ENCODE measurements around the gene KLHL10. TPM values are rescaled to one million over a fixed set of nuclear protein-coding genes. Genes with fewer than 3 reads are reported as not detected.

The KLHL10 gene
- polyA plus RNA-seq, 1 of the 3 experiments (the other 2 are of a cell fraction), result 0.02 TPM

DNA sequence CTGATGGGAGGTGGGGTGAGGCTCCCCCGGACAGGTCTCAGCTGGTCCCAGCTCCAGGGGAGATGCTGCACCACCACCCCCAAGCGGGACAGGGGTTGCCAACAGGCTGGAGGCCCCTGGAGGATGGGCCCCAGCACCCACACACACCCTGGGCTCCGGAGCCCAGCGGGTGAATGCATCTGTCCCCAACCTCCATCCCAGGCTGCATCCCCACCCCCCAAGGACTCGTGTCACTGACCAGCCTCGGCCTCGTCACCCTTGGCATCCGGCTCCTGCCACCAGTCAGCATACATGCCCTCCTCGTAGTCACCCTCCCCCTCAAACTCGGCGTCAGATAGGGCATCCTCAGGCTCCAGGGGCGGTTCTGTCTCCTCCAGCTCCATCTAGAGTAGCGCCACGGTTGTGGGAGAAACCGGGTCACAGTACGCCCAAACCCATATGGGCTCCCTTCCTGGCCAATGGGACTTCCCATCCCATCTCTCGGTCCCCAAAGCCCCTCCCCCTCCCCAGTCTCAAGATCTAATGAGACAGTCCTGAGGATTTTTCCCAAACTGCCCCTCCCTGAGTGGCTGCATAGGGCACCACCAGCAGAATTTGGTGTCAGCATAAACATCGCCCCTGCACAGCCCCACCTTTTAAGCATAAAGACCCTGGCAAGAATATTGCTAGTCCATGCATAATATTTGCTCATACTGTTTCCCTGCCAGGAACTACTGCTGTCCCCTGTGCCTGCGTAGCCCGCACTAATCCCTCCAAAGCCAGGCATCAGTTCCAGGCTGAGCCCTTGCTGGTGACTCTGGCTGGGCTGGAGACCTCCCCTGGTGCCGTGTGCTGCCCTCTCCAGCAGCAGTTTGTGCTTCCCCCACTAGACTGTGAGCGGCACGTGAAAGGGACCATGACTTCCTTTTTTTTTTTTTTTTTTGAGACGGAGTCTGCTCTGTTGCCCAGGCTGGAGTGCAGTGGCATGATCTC, 34.3 kb upstream of the KLHL10 start:
- H3F3A ChIP-seq (replicated peaks; ENCODE audit: insufficient read depth), result no peaks in the 10 kb centered on the region
- no peaks in the 10 kb centered on the region for H3K9me3 ChIP-seq
- no peak for DNase-seq
- H3K79me2 ChIP-seq (ENCODE audit: insufficient read depth), result no peaks in the 10 kb centered on the region
- H3K27me3 ChIP-seq (ENCODE audit: insufficient read depth), result no peaks in the 10 kb centered on the region
- no peaks in the 10 kb centered on the region for H3K9me2 ChIP-seq
- H3K9ac ChIP-seq, result no peak overlapping the region
- no peak overlapping the region for H2AFZ ChIP-seq (ENCODE audit: low read depth)
- CTCF ChIA-PET, result interaction anchor here (1.2 to 20.2 kb wide), 11 partner anchors 8 to 156 kb away, joined by 3 to 405 read pairs (median 14); partner anchors contain the start of genes HAP1, JUP and P3H4
- no peak overlapping the region for H3K4me2 ChIP-seq
- TF ChIP-seq CHD2 (IDR thresholded peaks at IDR 0.05; ENCODE audit: low read length, partially characterized antibody), result no peak
- TF ChIP-seq JUND (IDR thresholded peaks at IDR 0.05), result no peak
- H4K20me1 ChIP-seq (ENCODE audit: insufficient read depth), result no peaks in the 10 kb centered on the region
- H3K4me3 ChIP-seq (ENCODE audit: low read depth in 2 of 2, low read length in 1 of 2), result no peak overlapping the region
- H3K27ac ChIP-seq (ENCODE audit: low read depth in 2 of 2, low read length in 1 of 2), result no peak overlapping the region
- WGBS (ENCODE audit: low lambda C conversion rate), result 85% methylated on average over 19 of the region's 24 CpGs
- POLR2A ChIA-PET, result no interaction called here
- H3K36me3 ChIP-seq (replicated peaks in 1 of 2; ENCODE audit: control insufficient read depth in 1 of 2, insufficient read depth in 2 of 2, low read length in 1 of 2), result peaks cover under 1 to 6% of the 10 kb centered on the region in 2 experiments
- peaks cover 0 to 6% of the 10 kb centered on the region in 2 experiments; a peak in 1 of 4 replicates for H3K4me1 ChIP-seq (ENCODE audit: control insufficient read depth in 1 of 2, insufficient read depth in 2 of 2, low read depth in 1 of 2, low read length in 1 of 2)

DNA sequence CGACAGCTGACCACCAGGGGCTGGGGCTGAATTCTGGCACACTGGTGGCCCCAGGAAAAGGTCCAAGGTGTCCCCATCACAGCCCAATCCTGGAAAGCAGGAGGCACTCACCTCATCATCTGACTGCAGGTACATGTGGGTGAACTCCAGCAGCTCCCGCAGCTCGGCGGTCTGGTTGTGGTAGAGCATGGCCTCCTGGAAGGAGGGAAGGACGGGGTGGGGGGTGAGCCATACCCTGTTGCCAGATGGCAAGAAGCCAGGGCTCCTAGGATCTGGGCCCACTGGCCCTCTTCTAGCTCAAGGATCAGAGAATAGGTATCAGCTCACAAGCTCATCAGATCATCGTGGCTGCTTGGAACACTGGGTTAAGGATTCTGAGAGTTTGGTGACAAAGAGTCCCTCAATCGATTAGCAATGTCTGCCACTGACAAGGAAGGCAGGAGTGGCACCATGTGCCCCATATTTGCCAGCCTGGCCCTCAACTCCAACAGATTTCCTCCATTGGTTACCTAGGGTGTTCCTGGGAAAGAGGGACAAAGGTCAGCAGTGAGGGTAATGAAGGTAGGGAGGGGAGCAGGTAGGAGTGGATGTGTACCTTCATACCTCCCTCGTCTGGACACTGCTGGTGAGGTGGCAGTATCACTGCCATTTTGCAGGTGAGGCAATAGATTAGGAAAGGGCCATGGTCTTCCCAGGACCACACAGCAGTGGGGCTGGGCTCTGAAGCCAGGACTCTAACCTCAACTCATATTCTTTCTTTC, 30.8 kb upstream of the KLHL10 start:
- peaks cover 13% of the 10 kb centered on the region for H4K20me1 ChIP-seq (ENCODE audit: insufficient read depth)
- peak; percentile 24 for DNase-seq
- 84% methylated on average over 8 of the region's 8 CpGs for whole genome bisulfite sequencing (ENCODE audit: low lambda C conversion rate)
- H3K4me1 ChIP-seq (ENCODE audit: control insufficient read depth in 1 of 2, insufficient read depth in 2 of 2, low read depth in 1 of 2, low read length in 1 of 2), result peaks cover 12 to 15% of the 10 kb centered on the region in 2 experiments; a peak in 2 of 4 replicates
- H3F3A ChIP-seq (replicated peaks; ENCODE audit: insufficient read depth), result no peaks in the 10 kb centered on the region
- H3K9me3 ChIP-seq, result no peaks in the 10 kb centered on the region
- no peaks in the 10 kb centered on the region for H3K27me3 ChIP-seq (ENCODE audit: insufficient read depth)
- H3K4me3 ChIP-seq (ENCODE audit: low read depth in 2 of 2, low read length in 1 of 2), result no peak overlapping the region
- no peak overlapping the region for H3K27ac ChIP-seq (ENCODE audit: low read depth in 2 of 2, low read length in 1 of 2)
- ChIA-PET CTCF (interaction anchor here (0.6 to 20.2 kb wide), 6 partner anchors 10 to 153 kb away, joined by 3 to 405 read pairs (median 4); partner anchors contain the start of genes HAP1 and JUP), POLR2A (no interaction called here)
- peaks cover 29% of the 10 kb centered on the region for H3K79me2 ChIP-seq (ENCODE audit: insufficient read depth)
- H3K36me3 ChIP-seq (replicated peaks in 1 of 2; ENCODE audit: control insufficient read depth in 1 of 2, insufficient read depth in 2 of 2, low read length in 1 of 2), result peaks cover 7 to 8% of the 10 kb centered on the region in 2 experiments
- TF ChIP-seq ELF1 (IDR thresholded peaks at IDR 0.05), result no peak
- no peak for TF ChIP-seq CHD2 (IDR thresholded peaks at IDR 0.05; ENCODE audit: low read length, partially characterized antibody)
- no peak for TF ChIP-seq TAF1 (IDR thresholded peaks at IDR 0.05; ENCODE audit: borderline replicate concordance, low read depth, low read length)
- TF ChIP-seq, protein P1, sequence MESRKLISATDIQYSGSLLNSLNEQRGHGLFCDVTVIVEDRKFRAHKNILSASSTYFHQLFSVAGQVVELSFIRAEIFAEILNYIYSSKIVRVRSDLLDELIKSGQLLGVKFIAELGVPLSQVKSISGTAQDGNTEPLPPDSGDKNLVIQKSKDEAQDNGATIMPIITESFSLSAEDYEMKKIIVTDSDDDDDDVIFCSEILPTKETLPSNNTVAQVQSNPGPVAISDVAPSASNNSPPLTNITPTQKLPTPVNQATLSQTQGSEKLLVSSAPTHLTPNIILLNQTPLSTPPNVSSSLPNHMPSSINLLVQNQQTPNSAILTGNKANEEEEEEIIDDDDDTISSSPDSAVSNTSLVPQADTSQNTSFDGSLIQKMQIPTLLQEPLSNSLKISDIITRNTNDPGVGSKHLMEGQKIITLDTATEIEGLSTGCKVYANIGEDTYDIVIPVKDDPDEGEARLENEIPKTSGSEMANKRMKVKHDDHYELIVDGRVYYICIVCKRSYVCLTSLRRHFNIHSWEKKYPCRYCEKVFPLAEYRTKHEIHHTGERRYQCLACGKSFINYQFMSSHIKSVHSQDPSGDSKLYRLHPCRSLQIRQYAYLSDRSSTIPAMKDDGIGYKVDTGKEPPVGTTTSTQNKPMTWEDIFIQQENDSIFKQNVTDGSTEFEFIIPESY (IDR thresholded peaks at IDR 0.05; ENCODE audit: borderline replicate concordance, low read depth), result no peak
- TF ChIP-seq SMC3 (IDR thresholded peaks at IDR 0.05; ENCODE audit: low read depth, low read length), result no peak
- no peak for TF ChIP-seq JUND (IDR thresholded peaks at IDR 0.05)
- H3K9me2 ChIP-seq, result no peaks in the 10 kb centered on the region
- H2AFZ ChIP-seq (ENCODE audit: low read depth), result no peak overlapping the region
- no peak overlapping the region for H3K4me2 ChIP-seq
- H3K9ac ChIP-seq, result no peak overlapping the region

Data from SK-N-SH (cell line).